GM21529 (cell line): ENCODE measurements around the gene PI4KA.
A peak's percentile ranks its signal among the peaks of the same experiment; 100 is the strongest.
"Not testable (repeated sequence)": the region's sequence is repeated elsewhere in the genome, so short reads cannot be mapped to it uniquely, and the experiment has no call there.

ENCODE experiments used
- ATAC-seq: cut with Tn5 transposase; IDR thresholded peaks from one replicate; pipeline ENCODE4 v1.9.1; 2021; ENCODE audit not compliant: unreplicated experiment

PI4KA gene

GRCh38 chr22:20752104-20752741 is 106.4 kb downstream of the PI4KA start:
- ATAC-seq = no peak

- no peak for ATAC-seq
Observed at GRCh38 chr22:20751185-20751851, 107.3 kb downstream of the PI4KA start.

- ATAC-seq = no peak
Observed at GRCh38 chr22:20750461-20751184, 108.0 kb downstream of the PI4KA start.

DNA sequence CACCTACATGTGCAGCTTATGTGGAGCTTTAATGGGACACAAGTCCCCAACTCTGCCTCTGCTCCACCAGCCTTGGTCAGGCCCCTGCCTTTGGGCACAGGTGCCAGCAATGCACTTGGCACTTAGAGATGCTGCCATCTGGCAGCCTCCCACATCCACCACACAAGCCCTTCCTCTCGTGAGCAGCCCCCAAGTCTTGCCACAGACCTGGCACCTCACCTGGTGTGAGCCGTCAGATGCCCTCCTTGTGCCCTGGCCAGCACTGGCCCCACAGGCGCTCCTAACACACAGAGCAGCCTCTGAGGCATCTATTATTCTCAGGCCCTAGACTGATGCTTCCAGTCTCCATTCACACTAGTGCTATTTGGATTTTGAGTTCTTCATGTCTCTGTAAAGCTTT is 109.2 kb downstream of the PI4KA start:
- no peak for ATAC-seq

GRCh38 chr22:20748731-20749428 is 109.7 kb downstream of the PI4KA start:
- peak; percentile 77 for ATAC-seq

- ATAC-seq = no peak
Observed at GRCh38 chr22:20748082-20748481, 110.5 kb downstream of the PI4KA start.

- no peak for ATAC-seq
Observed at GRCh38 chr22:20747223-20747622, 111.4 kb downstream of the PI4KA start.

GRCh38 chr22:20746431-20747189 is 112.0 kb downstream of the PI4KA start:
- no peak for ATAC-seq

DNA sequence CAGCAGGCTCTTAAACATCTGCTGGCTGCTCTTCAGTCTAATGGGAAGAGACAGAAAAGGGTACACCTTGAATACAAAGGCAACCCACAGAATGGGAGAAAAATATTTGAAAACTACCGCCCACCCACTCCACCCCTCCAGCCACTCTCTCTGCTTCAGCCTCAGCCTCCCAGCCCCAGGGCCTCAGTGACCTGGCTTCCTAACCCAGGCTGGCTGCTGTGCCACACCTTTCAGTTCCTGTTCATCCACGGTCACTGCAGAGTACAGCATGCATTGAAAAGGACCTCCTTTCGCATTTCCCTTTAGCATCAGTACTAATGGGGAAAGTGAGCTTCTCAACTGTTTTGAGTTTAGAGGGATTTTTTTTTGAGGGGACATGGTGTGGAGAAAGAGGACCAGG is 113.5 kb downstream of the PI4KA start:
- ATAC-seq = no peak

- ATAC-seq = no peak
Observed at GRCh38 chr22:20744456-20744855, 114.2 kb downstream of the PI4KA start.

- ATAC-seq = no peak
Observed at GRCh38 chr22:20742764-20743163, 115.8 kb downstream of the PI4KA start.

DNA sequence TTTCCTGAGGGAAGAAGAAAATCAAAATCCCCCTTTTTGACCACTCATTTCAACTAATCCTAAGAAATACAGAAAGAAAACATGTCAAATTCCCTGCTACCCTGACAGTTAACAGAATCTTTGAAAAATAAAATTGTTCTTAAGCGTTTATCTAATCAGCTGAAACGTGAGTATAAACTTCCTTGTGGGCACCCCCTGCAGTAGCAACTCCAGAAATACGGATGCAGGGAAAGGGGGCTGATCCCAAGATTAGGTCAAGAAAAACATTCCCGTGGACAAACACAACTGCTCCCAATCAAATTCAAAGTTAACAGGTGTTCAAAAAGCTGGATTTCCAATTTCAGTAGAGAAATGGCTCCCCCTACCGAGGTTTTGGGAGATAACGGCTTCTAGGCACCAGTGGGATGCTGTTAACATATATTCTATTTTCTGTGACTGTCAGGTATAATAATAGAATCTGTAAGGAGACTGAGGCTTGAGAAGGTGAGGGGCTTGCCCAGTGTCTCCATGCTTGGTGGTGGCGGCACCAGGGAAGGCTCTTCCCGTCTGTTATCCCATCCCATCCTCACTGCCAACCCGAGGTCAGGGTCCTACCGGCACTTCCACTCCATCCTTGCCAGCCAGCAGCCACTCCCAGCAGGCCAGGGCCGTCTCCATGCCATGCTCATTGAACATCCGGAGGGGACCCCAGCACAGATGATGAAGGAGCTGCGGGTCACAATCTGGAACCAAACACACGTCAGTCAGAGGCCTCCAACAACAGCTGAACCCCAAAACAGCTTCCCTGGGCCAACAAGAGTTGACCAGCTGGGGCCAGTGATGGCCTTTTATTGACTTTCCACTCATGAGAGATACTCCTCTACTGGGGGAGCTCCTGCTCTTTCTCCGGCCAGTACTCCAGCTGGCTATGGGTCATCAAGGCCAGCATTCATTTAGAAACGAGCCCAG is 116.7 kb downstream of the PI4KA start:
- no peak for ATAC-seq

DNA sequence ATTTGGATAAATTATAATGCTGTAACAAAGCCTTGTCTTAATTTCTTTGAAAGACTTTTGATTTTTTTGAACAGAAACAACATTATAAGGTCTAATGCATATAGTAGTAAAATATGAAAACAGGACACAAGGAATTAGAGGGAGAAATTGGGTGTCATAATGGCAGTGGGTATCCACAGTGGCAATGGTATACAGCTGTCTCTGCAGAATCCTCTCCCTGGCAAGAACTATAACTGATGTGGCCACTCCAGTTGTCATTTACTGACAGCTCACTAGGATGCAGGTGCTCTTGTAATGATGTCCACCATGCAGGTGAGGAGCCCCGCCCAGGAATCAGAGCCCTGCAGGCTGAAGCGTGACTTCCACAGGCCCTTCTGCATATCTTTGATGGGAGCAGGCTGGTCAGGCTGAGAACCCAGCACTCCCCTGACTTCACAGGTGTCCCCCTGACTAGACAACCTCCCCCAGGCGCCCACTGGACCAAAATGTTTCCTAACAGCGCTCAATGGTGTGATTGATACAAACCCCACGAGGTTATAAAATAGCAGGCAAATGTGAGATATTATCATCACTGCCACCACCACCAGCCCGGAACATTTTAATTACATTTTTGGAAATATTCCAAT is 117.5 kb downstream of the PI4KA start:
- ATAC-seq = no peak

DNA sequence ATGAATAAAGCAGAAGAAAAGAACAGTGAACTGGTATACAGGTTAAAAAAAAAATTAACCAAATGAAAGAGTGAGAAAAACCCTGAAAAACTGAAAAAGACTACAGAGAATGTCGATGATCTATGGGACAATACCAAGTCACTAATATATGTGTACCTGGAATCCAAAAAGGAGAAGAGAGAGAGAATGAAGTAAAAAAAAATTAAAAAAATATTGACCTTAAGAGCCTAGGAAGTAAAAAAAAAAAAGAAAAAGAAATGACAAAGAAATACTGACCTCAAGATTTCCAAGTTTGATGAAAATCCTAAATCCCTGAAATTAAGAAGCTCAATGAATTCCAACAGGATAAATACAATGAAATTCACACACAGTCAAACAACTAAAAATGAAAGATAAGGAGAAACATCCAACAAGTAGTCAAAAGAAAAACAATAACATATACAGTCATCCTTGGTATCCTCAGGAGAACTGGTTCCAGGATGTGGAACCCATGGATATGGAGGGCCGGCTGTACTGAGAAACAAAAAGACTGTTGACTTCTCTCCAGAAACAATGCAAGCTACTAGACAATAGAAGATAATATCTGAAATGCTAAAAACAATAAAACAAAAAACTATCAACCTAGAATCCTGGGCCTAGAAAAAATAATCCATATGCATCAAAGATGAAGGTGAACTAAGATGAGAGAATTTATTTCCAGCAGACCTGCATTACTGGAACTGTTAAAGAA is 118.2 kb downstream of the PI4KA start:
- no peak for ATAC-seq

DNA sequence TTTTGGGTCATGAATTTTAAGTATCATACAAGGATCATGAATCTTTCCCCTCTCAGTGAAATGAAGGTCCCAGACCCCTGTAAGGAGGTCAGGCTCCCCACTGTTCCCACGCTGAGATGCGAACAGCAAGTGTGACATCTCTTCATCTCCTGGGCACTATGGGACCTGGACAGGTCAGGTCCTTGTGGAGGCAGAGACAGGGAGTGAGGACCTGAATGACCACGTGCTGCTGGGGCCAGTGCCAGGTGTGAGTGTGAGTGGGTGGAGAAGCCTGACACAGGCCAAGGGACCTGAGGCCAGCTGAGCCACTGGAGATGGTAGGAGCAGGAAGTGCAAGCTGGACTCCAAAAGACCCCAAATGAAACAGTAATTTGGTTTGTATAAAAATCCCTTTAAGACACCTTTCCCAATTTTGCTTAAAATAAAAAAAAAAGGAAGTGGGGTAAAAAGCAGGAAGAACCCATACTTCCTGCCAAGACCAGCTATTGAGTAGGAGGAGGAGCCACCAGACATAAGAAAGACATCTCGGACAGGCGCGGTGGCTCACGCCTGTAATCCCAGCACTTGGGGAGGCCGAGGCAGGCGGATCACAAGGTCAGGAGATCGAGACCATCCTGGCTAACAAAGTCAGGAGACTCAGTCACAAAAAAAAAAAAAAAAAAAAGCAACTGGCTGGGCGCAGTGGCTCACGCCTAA is 120.1 kb downstream of the PI4KA start:
- ATAC-seq = no peak

- ATAC-seq = not testable (repeated sequence)
Observed at GRCh38 chr22:20736891-20737290, 121.7 kb downstream of the PI4KA start.

GRCh38 chr22:20735356-20736162 is 123.1 kb downstream of the PI4KA start:
- ATAC-seq = not testable (repeated sequence)
